ENCODE data around the gene MUCL3.

DNA sequence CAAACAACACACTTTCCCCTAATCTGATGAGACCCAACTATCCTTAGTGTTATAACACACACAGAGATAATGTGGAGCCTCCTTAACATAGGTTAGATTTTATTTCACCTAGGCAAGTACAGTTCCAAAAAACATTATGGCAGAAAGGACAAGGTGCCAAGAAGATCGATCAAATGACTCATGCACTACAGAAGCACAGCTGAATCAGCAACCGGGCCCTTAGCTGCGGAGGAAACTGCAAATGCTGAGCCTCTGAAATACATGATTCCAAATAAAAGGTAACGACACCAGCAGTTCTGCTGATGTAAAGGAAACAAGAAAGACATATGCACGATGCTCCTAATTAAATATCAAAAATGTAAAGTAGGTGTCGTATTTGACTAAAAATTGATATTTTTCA is 22.9 kb downstream of the MUCL3 start:
- no peak for TF ChIP-seq POLR2A (IDR thresholded peaks at IDR 0.05)
- TF ChIP-seq, protein P1, sequence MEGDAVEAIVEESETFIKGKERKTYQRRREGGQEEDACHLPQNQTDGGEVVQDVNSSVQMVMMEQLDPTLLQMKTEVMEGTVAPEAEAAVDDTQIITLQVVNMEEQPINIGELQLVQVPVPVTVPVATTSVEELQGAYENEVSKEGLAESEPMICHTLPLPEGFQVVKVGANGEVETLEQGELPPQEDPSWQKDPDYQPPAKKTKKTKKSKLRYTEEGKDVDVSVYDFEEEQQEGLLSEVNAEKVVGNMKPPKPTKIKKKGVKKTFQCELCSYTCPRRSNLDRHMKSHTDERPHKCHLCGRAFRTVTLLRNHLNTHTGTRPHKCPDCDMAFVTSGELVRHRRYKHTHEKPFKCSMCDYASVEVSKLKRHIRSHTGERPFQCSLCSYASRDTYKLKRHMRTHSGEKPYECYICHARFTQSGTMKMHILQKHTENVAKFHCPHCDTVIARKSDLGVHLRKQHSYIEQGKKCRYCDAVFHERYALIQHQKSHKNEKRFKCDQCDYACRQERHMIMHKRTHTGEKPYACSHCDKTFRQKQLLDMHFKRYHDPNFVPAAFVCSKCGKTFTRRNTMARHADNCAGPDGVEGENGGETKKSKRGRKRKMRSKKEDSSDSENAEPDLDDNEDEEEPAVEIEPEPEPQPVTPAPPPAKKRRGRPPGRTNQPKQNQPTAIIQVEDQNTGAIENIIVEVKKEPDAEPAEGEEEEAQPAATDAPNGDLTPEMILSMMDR (IDR thresholded peaks at IDR 0.05): no peak
